Spleen (tissue), 11 donors: ENCODE measurements around the gene SMIM27. TPM values are rescaled to one million over a fixed set of nuclear protein-coding genes. Genes with fewer than 3 reads are reported as not detected.
A peak's percentile ranks its signal among the peaks of the same experiment; 100 is the strongest.
"Not testable (repeated sequence)": the region's sequence is repeated elsewhere in the genome, so short reads cannot be mapped to it uniquely, and the experiment has no call there.

Experiments
- DNase-seq: peaks from one replicate; pipeline ENCODE4 v3.0.0-alpha.2; 2020
- H3K27ac ChIP-seq, 8 donors: fragments of 200-600 bp; sonication (generic) in 7 of 8; 1 replicate in 4 of 8; 2 replicates in 4 of 8; pipeline versions ENCODE4 v1.5.0 to v1.8.0; 2016 to 2021; ENCODE audit warnings: inconsistent platforms in 4 of 8, mild to moderate bottlenecking in 4 of 8, moderate library complexity in 1 of 8
- H3K27me3 ChIP-seq, 7 donors: fragments of 200-600 bp; sonication (generic) in 6 of 7; replicated peaks in 1 of 7; 1 replicate in 4 of 7; 2 replicates in 3 of 7; pipeline versions ENCODE4 v1.5.0 to v1.8.0; 2016 to 2021; ENCODE audit warnings: inconsistent platforms in 3 of 7, mild to moderate bottlenecking in 1 of 7
- H3K36me3 ChIP-seq, 6 donors: fragments of 200-600 bp; sonication (generic) in 5 of 6; 1 replicate in 4 of 6; 2 replicates in 2 of 6; pipeline versions ENCODE4 v1.5.0 to v1.8.0; 2016 to 2021; ENCODE audit warnings: inconsistent platforms in 2 of 6
- H3K4me1 ChIP-seq, 6 donors: fragments of 200-600 bp; sonication (generic) in 5 of 6; 1 replicate in 3 of 6; 2 replicates in 3 of 6; pipeline versions ENCODE4 v1.5.0 to v1.8.0; 2016 to 2021; ENCODE audit warnings: inconsistent platforms in 3 of 6
- H3K4me3 ChIP-seq, 8 donors: fragments of 200-600 bp; sonication (generic) in 7 of 8; 1 replicate in 4 of 8; 2 replicates in 4 of 8; pipeline versions ENCODE4 v1.5.0 to v1.8.0; 2016 to 2021; ENCODE audit warnings: inconsistent platforms in 4 of 8, mild to moderate bottlenecking in 4 of 8, moderate library complexity in 2 of 8
- H3K9me3 ChIP-seq, 8 donors: fragments of 200-600 bp; sonication (generic) in 7 of 8; 1 replicate in 4 of 8; 2 replicates in 4 of 8; pipeline versions ENCODE4 v1.5.0 to v1.8.0; 2016 to 2021; ENCODE audit warnings: inconsistent platforms in 4 of 8
- POLR2A ChIP-seq, 3 donors: fragments of 450-650 bp; IDR thresholded peaks; one replicate each; pipeline ENCODE4 v1.5.1; 2017; ENCODE audit warnings: antibody characterized with exemption in 3 of 3, mild to moderate bottlenecking in 1 of 3
- POLR2AphosphoS5 ChIP-seq, 3 donors: sonication (generic); formaldehyde crosslinking; IDR thresholded peaks; one replicate each; pipeline ENCODE4 v1.5.1; 2017; ENCODE audit warnings: antibody characterized with exemption in 3 of 3
- WGBS, 5 donors: extraction: QIAGEN DNeasy Blood & Tissue Kit in 3 of 5; methylation state at CpG; one replicate each; pipeline versions ENCODE4 v1.1.5 to v1.1.7; 2013 to 2018; 5-methylcytosine and 5-hydroxymethylcytosine counted together
- intact Hi-C: fragments of 100-400 bp; cut with DNase I; formaldehyde crosslinking; loops from one replicate; pipeline ENCODE4 v1.15.0; 2023; ENCODE audit warnings: low total_unique reads
- polyA plus RNA-seq, 3 donors: library from polyadenylated mRNA; stranded (reverse); fragments of 200-250 nt; gene quantifications; one replicate each; pipeline ENCODE4 v1.2.1, GENCODE V29; 2013
- total RNA-seq, 7 donors: library from RNA; depleted of rRNA in 3 of 7; stranded (reverse); fragments of >200 nt in 3 of 7; fragmentation: NEBNext Ultra II Directional in 4 of 7; extraction: Animal tissue kit (Norgen Biotek cat#: 25700) in 4 of 7; gene quantifications; one replicate each; pipeline versions ENCODE4 v1.1.0 to v1.2.1, GENCODE V29; 2016 to 2021
- TF ChIP-seq, protein P1 (sequence below), 11 experiments: fragments of 200-600 bp in 7 of 11; fragments of 450-650 bp in 4 of 11; sonication (generic) in 4 of 11; IDR thresholded peaks in 8 of 11; conservative IDR thresholded peaks in 3 of 11; 1 replicate in 7 of 11; 2 replicates in 4 of 11; pipeline versions ENCODE4 v1.4.0 to v1.8.0; 2016 to 2021; ENCODE audit warnings: antibody characterized with exemption in 11 of 11, inconsistent platforms in 4 of 11, mild to moderate bottlenecking in 1 of 11
- donor health status: healthy with polysubstance abuse.
- donor health status: DM: no; HTN: no; CAD: no; lungs with moderate emphysema.
- donor health status: DM: no; HTN: no; CAD: no.
- donor health status: Bipolar disorder and iron deficiency.
- donor health status: healthy.
- donor health status: DM: no; HTN: no; CAD: no.
- donor health status: DM: yes; HTN: yes; CAD: no.

Gene SMIM27
- total and polyA plus RNA-seq, 10 donors: 6.6 to 31.7 (median 19.6) TPM

DNA sequence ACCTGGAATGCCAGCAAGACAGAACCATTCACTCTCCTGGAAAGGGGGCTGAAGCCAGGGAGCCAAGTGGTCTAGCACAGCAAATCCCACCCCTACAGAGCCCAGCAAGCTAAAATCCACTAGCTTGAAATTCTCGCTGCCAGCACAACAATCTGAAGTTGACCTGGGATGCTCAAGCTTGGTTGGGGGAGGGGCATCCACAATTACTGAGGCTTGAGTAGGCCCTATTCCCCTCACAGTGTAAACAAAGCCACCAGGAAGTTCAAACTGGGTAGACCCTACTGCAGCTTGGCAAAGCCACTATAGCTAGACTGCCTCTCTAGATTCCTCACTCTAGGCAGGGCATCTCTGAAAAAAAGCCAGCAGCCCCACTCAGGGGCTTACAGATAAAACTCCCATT lies 43.4 kb upstream of the SMIM27 start:
- intact Hi-C loops: loop anchor here (10.0 kb wide), 1 partner anchor 64 kb away; no protein-coding TSS in a partner anchor
- no peak for DNase-seq
- WGBS, 5 donors: 90 to 100% (median 100%) methylated on average over 1 of the region's 1 CpG

DNA sequence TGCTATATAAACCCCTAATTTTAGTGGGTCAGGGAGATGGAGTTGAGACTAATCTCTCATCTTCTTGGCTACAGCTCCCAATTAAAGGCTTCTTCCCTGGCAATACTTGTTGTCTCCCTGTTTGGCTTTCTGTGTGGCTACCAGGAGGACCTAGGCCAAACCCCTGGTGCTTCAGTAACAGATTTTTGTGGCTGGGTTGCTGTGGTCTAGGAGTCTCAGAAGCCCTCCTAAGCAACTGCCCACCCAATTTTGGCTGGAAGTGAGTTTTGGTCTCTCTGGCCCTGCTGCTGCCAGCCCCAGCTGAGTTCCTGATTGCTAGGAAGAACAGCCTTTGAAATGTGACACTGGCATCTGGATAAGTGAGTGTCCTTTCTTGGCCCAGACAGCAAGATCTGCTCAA lies 35.9 kb upstream of the SMIM27 start:
- no peak overlapping the region for H3K4me3 ChIP-seq
- DNase-seq: no peak
- no peak overlapping the region for H3K27ac ChIP-seq
- TF ChIP-seq, protein P1, sequence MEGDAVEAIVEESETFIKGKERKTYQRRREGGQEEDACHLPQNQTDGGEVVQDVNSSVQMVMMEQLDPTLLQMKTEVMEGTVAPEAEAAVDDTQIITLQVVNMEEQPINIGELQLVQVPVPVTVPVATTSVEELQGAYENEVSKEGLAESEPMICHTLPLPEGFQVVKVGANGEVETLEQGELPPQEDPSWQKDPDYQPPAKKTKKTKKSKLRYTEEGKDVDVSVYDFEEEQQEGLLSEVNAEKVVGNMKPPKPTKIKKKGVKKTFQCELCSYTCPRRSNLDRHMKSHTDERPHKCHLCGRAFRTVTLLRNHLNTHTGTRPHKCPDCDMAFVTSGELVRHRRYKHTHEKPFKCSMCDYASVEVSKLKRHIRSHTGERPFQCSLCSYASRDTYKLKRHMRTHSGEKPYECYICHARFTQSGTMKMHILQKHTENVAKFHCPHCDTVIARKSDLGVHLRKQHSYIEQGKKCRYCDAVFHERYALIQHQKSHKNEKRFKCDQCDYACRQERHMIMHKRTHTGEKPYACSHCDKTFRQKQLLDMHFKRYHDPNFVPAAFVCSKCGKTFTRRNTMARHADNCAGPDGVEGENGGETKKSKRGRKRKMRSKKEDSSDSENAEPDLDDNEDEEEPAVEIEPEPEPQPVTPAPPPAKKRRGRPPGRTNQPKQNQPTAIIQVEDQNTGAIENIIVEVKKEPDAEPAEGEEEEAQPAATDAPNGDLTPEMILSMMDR (IDR thresholded peaks at IDR 0.05 in 8 of 11, conservative IDR thresholded peaks at IDR 0.05 in 3 of 11): no peak
- TF ChIP-seq POLR2AphosphoS5 (IDR thresholded peaks at IDR 0.05): no peak
- TF ChIP-seq POLR2A (IDR thresholded peaks at IDR 0.05): no peak
- peaks cover 0 to 23% (median 15%) of the 10 kb centered on the region in 8 donors for H3K9me3 ChIP-seq
- intact Hi-C loops: no loop called here
- peaks cover 0 to 34% (median 2%) of the 10 kb centered on the region in 6 donors for H3K36me3 ChIP-seq
- no peaks in the 10 kb centered on the region for H3K27me3 ChIP-seq
- H3K4me1 ChIP-seq: peaks cover 0 to 28% (median 0%) of the 10 kb centered on the region in 6 donors

More for the DNA sequence above, 43.4 kb upstream of the SMIM27 start:
- H3K4me1 ChIP-seq: peaks cover 0 to 35% (median 0%) of the 10 kb centered on the region in 6 donors
- H3K9me3 ChIP-seq: peaks cover 0 to 3% (median 0%) of the 10 kb centered on the region in 8 donors
- no peak overlapping the region for H3K27ac ChIP-seq
- no peaks in the 10 kb centered on the region for H3K27me3 ChIP-seq
- H3K4me3 ChIP-seq: no peak overlapping the region
- no peak for TF ChIP-seq POLR2AphosphoS5 (IDR thresholded peaks at IDR 0.05)
- no peak for TF ChIP-seq POLR2A (IDR thresholded peaks at IDR 0.05)
- peaks cover 0 to 19% (median 0%) of the 10 kb centered on the region in 6 donors for H3K36me3 ChIP-seq

DNA sequence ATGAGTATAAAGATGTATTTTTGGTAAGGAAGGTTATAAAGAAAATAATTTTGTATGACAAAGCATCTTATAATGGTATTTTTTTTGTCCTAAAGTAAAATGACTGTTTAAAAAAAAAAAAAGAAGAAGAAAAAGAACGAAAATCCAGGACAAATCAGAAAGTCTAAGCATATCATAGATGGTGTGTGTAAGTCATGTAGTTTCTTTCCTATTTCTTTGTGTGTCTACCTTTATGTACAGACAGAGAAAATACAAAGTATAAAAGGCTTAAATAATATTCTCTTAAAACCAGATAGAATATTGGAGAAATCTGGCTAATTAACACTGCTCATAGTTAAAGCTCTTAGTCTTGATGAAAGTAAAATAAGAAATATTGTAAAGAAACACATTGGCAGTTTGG lies 33.9 kb upstream of the SMIM27 start:
- Histone ChIP-seq H3K27me3 (no peaks in the 10 kb centered on the region), H3K36me3 (peaks cover 0 to 34% (median 2%) of the 10 kb centered on the region in 6 donors), H3K9me3 (peaks cover 0 to 23% (median 15%) of the 10 kb centered on the region in 8 donors), H3K27ac (no peak overlapping the region), H3K4me1 (peaks cover under 1 to 48% (median 7%) of the 10 kb centered on the region in 6 donors), H3K4me3 (no peak overlapping the region)
- intact Hi-C loops: no loop called here
- DNase-seq: no peak
- WGBS, 5 donors: 92 to 97% (median 95%) methylated on average over 1 of the region's 1 CpG
- TF ChIP-seq, protein P1 (IDR thresholded peaks at IDR 0.05 in 8 of 11, conservative IDR thresholded peaks at IDR 0.05 in 3 of 11): no peak
- TF ChIP-seq POLR2AphosphoS5 (IDR thresholded peaks at IDR 0.05): no peak

DNA sequence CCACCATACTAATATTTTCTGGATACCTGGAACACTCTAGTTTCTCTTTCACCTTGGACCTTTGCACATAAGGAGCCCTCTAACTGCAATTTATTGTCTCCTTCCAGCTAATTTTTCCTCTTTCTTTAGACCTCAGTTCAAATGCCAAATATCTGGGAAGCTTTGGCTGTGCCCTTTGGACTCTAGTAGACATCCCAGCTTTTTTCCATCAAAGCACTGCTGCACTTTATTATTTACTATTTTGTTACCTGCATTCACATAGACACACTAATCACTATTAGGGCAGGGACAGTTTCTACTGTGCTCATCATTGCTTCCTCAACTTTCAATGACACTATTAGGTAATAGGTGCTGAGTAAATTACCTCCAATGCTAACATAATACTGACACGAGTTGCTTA lies 28.2 kb upstream of the SMIM27 start:
- no peaks in the 10 kb centered on the region for H3K27me3 ChIP-seq
- peaks cover 25 to 73% (median 36%) of the 10 kb centered on the region in 6 donors for H3K4me1 ChIP-seq
- peaks cover 0 to 8% (median 0%) of the 10 kb centered on the region in 6 donors for H3K36me3 ChIP-seq
- no peak for DNase-seq
- no peak overlapping the region for H3K27ac ChIP-seq
- peak overlapping the region in 2 of 8 donors; percentile 9 to 81 for H3K4me3 ChIP-seq
- WGBS, 5 donors: 39 to 87% (median 72%) methylated on average over 1 of the region's 1 CpG
- intact Hi-C loops: no loop called here
- no peak for TF ChIP-seq POLR2AphosphoS5 (IDR thresholded peaks at IDR 0.05)
- TF ChIP-seq, protein P1 (IDR thresholded peaks at IDR 0.05 in 8 of 11, conservative IDR thresholded peaks at IDR 0.05 in 3 of 11): no peak
- TF ChIP-seq POLR2A (IDR thresholded peaks at IDR 0.05): no peak
- H3K9me3 ChIP-seq: peaks cover 0 to 4% (median under 1%) of the 10 kb centered on the region in 8 donors

DNA sequence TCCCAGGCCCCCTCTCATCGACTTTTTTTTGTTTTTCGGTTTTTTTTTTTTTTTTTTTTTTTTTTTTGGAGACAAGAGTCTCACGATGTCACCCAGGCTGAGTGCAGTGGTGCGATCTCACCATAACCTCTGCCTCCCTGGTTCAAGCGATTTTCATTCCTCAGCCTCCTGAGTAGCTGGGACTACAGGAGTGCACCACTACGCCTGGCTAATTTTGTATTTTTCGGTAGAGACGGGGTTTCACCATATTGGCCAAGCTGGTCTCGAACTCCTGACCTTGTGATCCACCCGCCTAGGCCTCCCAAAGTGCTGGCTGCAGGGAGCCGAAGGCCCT lies 27.6 kb upstream of the SMIM27 start:
- WGBS, 5 donors: 83 to 90% (median 84%) methylated on average over 10 to 11 of the region's 11 CpGs
- H3K9me3 ChIP-seq, DNase-seq, H3K36me3 ChIP-seq, intact Hi-C loops, H3K27me3 ChIP-seq: not testable (repeated sequence)
- peaks cover 25 to 72% (median 36%) of the 10 kb centered on the region in 6 donors for H3K4me1 ChIP-seq
- peak overlapping the region; percentile 60 to 90 (median 82) for H3K4me3 ChIP-seq
- H3K27ac ChIP-seq: peak overlapping the region in 6 of 8 donors; percentile 79 to 94 (median 92)
